Measurements from ENCODE around the gene PACSIN1.
"Not testable (repeated sequence)": the region's sequence is repeated elsewhere in the genome, so short reads cannot be mapped to it uniquely, and the experiment has no call there.

PACSIN1 gene

GRCh38 chr6:34459899-34460593 is 5.8 kb upstream of the PACSIN1 start:
- peak; percentile 46 to 63 for DNase-seq

- DNase-seq, result no peak
Observed at GRCh38 chr6:34460796-34461507, 4.9 kb upstream of the PACSIN1 start.

- DNase-seq, result no peak
Observed at GRCh38 chr6:34462010-34462409, 3.9 kb upstream of the PACSIN1 start.

GRCh38 chr6:34462551-34462971 is 3.3 kb upstream of the PACSIN1 start:
- no peak for DNase-seq

GRCh38 chr6:34463299-34463698 is 2.6 kb upstream of the PACSIN1 start:
- no peak for DNase-seq

GRCh38 chr6:34463849-34464248 is 2.0 kb upstream of the PACSIN1 start:
- no peak for DNase-seq

GRCh38 chr6:34466242-34467185 is 638 bp downstream of the PACSIN1 start:
- DNase-seq, result no peak

GRCh38 chr6:34468378-34468892 is 2.6 kb downstream of the PACSIN1 start:
- peak in 1 of 2 donors; percentile 33 for DNase-seq

GRCh38 chr6:34469499-34469898 is 3.6 kb downstream of the PACSIN1 start:
- DNase-seq, result no peak

- no peak for DNase-seq
Observed at GRCh38 chr6:34472425-34472824, 6.5 kb downstream of the PACSIN1 start.

- DNase-seq, result no peak
Observed at GRCh38 chr6:34473967-34474366, 8.1 kb downstream of the PACSIN1 start.

GRCh38 chr6:34474754-34475153 is 8.9 kb downstream of the PACSIN1 start:
- DNase-seq, result no peak

- DNase-seq, result no peak
Observed at GRCh38 chr6:34475238-34475682, 9.4 kb downstream of the PACSIN1 start.

- no peak for DNase-seq
Observed at GRCh38 chr6:34475767-34476328, 10.0 kb downstream of the PACSIN1 start.

GRCh38 chr6:34476447-34476846 is 10.6 kb downstream of the PACSIN1 start:
- no peak for DNase-seq

- DNase-seq, result no peak
Observed at GRCh38 chr6:34476921-34477320, 11.0 kb downstream of the PACSIN1 start.

GRCh38 chr6:34478796-34479195 is 12.9 kb downstream of the PACSIN1 start:
- no peak for DNase-seq

GRCh38 chr6:34483781-34484180 is 17.9 kb downstream of the PACSIN1 start:
- not testable (repeated sequence) for DNase-seq

- DNase-seq, result no peak
Observed at GRCh38 chr6:34484391-34484790, 18.5 kb downstream of the PACSIN1 start.

GRCh38 chr6:34484899-34485298 is 19.0 kb downstream of the PACSIN1 start:
- peak; percentile 49 to 50 for DNase-seq

- no peak for DNase-seq
Observed at GRCh38 chr6:34485321-34486060, 19.6 kb downstream of the PACSIN1 start.
